Natural killer cell (primary cell): Measurements from ENCODE around the gene PAQR8. TPM values are rescaled to one million over a fixed set of nuclear protein-coding genes. Genes with fewer than 3 reads are reported as not detected.

ENCODE experiments used
- ATAC-seq, 3 donors: fragments of 150-1000 bp in 2 of 3; fragments of 200-7000 bp in 1 of 3; cut with Tn5 transposase; 1 replicate in 1 of 3; 2 replicates in 2 of 3; pipeline ENCODE4 v1.10.0; 2021; ENCODE audit warnings: mild to moderate bottlenecking in 2 of 3, moderate library complexity in 2 of 3
- DNase-seq, 2 donors: peaks; one replicate each; pipeline versions ENCODE4 v3.0.0 to v3.0.0-alpha.2; 2013 to 2021; ENCODE audit warnings: mixed read lengths in 1 of 2
- H3K27ac ChIP-seq: one replicate; pipeline ENCODE4 v1.5.1; 2013; ENCODE audit warnings: mild to moderate bottlenecking, low read length
- H3K27me3 ChIP-seq: one replicate; pipeline ENCODE4 v1.6.1; 2013; ENCODE audit warnings: low read length; ENCODE audit not compliant: control insufficient read depth, insufficient read depth
- H3K36me3 ChIP-seq: one replicate; pipeline ENCODE4 v1.6.1; 2013; ENCODE audit warnings: low read length; ENCODE audit not compliant: control insufficient read depth, insufficient read depth
- H3K4me1 ChIP-seq: one replicate; pipeline ENCODE4 v1.6.1; 2013; ENCODE audit warnings: low read length; ENCODE audit not compliant: control insufficient read depth, insufficient read depth
- H3K4me3 ChIP-seq: one replicate; pipeline ENCODE4 v1.5.1; 2013; ENCODE audit warnings: low read length
- H3K9me3 ChIP-seq: one replicate; pipeline ENCODE4 v1.6.1; 2013; ENCODE audit warnings: low read length; ENCODE audit not compliant: control insufficient read depth, insufficient read depth
- H3K27ac Mint-ChIP-seq, 2 donors: one replicate each; pipeline ENCODE4 v1.8.0; 2022; ENCODE audit warnings: mild to moderate bottlenecking in 2 of 2, mixed read lengths in 2 of 2, moderate library complexity in 1 of 2
- H3K27me3 Mint-ChIP-seq, 2 donors: one replicate each; pipeline ENCODE4 v1.8.0; 2022; ENCODE audit warnings: low read depth in 2 of 2, mixed read lengths in 2 of 2
- H3K36me3 Mint-ChIP-seq: one replicate; pipeline ENCODE4 v1.8.0; 2022; ENCODE audit warnings: mixed read lengths
- H3K4me1 Mint-ChIP-seq, 2 donors: one replicate each; pipeline ENCODE4 v1.8.0; 2022; ENCODE audit warnings: mixed read lengths in 2 of 2
- H3K4me3 Mint-ChIP-seq: one replicate; pipeline ENCODE4 v1.8.0; 2022; ENCODE audit warnings: mild to moderate bottlenecking, moderate library complexity, mixed read lengths
- H3K9me3 Mint-ChIP-seq, 2 donors: one replicate each; pipeline ENCODE4 v1.8.0; 2022; ENCODE audit warnings: mixed read lengths in 2 of 2
- WGBS: methylation state at CpG from one replicate; pipeline ENCODE4 v1.1.7; 2013; ENCODE audit warnings: missing lambda C conversion rate; ENCODE audit not compliant: insufficient coverage; 5-methylcytosine and 5-hydroxymethylcytosine counted together
- intact Hi-C: fragments of 100-400 bp; cut with micrococcal nuclease; formaldehyde crosslinking; loops from one replicate; pipeline ENCODE4 v1.14.2; 2022
- total RNA-seq, 4 donors: library from RNA; stranded (reverse); fragments of 120-200 nt in 1 of 4; gene quantifications; one replicate each; pipeline versions ENCODE4 v1.2.3 to v1.2.4, GENCODE V29; 2013 to 2022
- TF ChIP-seq, protein P1 (sequence below): fragments of 200-600 bp; IDR thresholded peaks from one replicate; pipeline ENCODE4 v1.8.0; 2022; ENCODE audit warnings: antibody characterized with exemption

Gene PAQR8
- total RNA-seq, 3 donors from 2014 or later (not counting 1 experiment from before 2014, with no cell fraction given) = 2.4 to 5.0 (median 4.6) TPM

DNA sequence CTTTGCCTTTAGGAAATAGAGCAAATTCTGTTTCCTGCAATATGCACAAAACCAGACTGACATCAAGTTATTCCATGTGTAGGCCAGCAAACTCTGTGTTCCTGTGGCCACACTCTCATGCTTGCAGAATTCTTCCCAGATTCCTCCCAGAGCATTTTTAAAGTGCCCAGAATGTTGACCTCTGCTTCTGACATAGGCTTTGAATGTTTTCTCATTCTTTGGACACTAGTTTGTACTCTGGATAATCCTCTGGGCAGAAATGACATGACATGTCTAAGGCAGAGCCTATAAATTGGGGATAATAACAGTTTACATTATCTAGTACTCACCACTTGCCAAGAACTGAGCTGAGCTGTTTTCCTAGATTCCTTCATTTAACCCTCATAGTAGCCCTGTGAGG, 49.0 kb downstream of the PAQR8 start:
- Histone ChIP-seq H3K9me3 (no peaks in the 10 kb centered on the region), H3K4me1 (no peaks in the 10 kb centered on the region), H3K36me3 (no peaks in the 10 kb centered on the region), H3K27ac (no peak overlapping the region), H3K4me3 (no peak overlapping the region), H3K27me3 (no peaks in the 10 kb centered on the region)
- peak overlapping the region in 1 of 2 donors; percentile 4 for H3K27ac Mint-ChIP-seq
- H3K9me3 Mint-ChIP-seq = no peaks in the 10 kb centered on the region
- intact Hi-C loops = no loop called here
- peaks cover under 1 to 3% of the 10 kb centered on the region in 2 donors for H3K27me3 Mint-ChIP-seq
- peaks cover 2% of the 10 kb centered on the region for H3K36me3 Mint-ChIP-seq
- ATAC-seq = no peak
- no peak for DNase-seq
- no peaks in the 10 kb centered on the region for H3K4me1 Mint-ChIP-seq
- no peak overlapping the region for H3K4me3 Mint-ChIP-seq
- TF ChIP-seq, protein P1, sequence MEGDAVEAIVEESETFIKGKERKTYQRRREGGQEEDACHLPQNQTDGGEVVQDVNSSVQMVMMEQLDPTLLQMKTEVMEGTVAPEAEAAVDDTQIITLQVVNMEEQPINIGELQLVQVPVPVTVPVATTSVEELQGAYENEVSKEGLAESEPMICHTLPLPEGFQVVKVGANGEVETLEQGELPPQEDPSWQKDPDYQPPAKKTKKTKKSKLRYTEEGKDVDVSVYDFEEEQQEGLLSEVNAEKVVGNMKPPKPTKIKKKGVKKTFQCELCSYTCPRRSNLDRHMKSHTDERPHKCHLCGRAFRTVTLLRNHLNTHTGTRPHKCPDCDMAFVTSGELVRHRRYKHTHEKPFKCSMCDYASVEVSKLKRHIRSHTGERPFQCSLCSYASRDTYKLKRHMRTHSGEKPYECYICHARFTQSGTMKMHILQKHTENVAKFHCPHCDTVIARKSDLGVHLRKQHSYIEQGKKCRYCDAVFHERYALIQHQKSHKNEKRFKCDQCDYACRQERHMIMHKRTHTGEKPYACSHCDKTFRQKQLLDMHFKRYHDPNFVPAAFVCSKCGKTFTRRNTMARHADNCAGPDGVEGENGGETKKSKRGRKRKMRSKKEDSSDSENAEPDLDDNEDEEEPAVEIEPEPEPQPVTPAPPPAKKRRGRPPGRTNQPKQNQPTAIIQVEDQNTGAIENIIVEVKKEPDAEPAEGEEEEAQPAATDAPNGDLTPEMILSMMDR = no peak

DNA sequence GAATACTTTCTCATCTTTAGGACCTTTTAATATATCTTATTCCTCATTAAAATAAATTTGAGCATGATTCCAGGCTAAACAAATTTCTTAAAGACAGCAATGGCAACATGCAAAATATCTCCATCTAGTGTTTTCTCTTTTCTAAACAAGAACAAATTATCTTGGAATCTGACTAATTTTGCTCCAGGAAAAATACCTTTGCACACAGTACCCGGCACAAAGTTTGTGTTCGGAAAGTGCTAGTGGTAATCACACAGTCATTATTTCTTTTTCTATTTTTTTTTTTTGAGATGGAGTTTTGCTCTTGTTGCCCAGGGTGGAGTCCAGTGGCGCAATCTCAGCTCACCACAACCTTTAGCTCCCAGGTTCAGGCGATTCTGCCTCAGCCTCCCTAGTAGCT, 50.0 kb downstream of the PAQR8 start:
- Histone ChIP-seq H3K27me3 (no peaks in the 10 kb centered on the region), H3K4me3 (no peak overlapping the region), H3K4me1 (no peaks in the 10 kb centered on the region), H3K36me3 (no peaks in the 10 kb centered on the region), H3K9me3 (no peaks in the 10 kb centered on the region), H3K27ac (no peak overlapping the region)
- intact Hi-C loops = no loop called here
- H3K9me3 Mint-ChIP-seq = no peaks in the 10 kb centered on the region
- no peaks in the 10 kb centered on the region for H3K4me1 Mint-ChIP-seq
- H3K27me3 Mint-ChIP-seq = peaks cover 3 to 7% of the 10 kb centered on the region in 2 donors
- H3K27ac Mint-ChIP-seq = no peak overlapping the region
- TF ChIP-seq, protein P1 = no peak
- DNase-seq (no peak), ATAC-seq (no peak)
- H3K36me3 Mint-ChIP-seq = no peaks in the 10 kb centered on the region
- 100% methylated on average over 4 of the region's 4 CpGs for WGBS
- H3K4me3 Mint-ChIP-seq = no peak overlapping the region

DNA sequence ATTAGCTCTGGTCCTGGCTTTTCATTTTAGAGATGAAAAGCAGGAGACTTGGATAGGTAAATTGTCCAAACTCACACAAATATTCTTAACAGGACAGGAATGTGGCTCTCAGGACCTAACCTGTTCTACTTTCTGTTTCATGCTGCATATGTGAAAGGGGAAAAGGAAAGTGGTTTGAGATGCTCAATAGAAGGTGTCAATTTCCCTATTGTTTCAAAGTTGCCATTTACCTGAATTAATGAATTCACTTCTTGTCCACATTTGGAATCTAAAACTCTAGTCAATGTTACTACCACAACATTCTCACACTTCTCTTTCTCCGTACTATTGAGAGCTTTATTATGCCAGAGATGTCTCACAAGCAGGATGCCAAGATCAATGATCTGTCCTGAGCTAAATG, 53.4 kb downstream of the PAQR8 start:
- Histone ChIP-seq H3K27ac (no peak overlapping the region), H3K4me1 (peaks cover 7% of the 10 kb centered on the region), H3K36me3 (no peaks in the 10 kb centered on the region), H3K9me3 (no peaks in the 10 kb centered on the region), H3K4me3 (no peak overlapping the region), H3K27me3 (no peaks in the 10 kb centered on the region)
- TF ChIP-seq, protein P1 = no peak
- Mint-ChIP-seq H3K4me1 (no peaks in the 10 kb centered on the region), H3K4me3 (no peak overlapping the region), H3K27ac (no peak overlapping the region), H3K27me3 (peaks cover 3 to 7% of the 10 kb centered on the region in 2 donors), H3K36me3 (no peaks in the 10 kb centered on the region), H3K9me3 (no peaks in the 10 kb centered on the region)
- intact Hi-C loops = no loop called here
- DNase-seq (no peak), ATAC-seq (no peak)
- 64% methylated on average over 1 of the region's 1 CpG for WGBS

DNA sequence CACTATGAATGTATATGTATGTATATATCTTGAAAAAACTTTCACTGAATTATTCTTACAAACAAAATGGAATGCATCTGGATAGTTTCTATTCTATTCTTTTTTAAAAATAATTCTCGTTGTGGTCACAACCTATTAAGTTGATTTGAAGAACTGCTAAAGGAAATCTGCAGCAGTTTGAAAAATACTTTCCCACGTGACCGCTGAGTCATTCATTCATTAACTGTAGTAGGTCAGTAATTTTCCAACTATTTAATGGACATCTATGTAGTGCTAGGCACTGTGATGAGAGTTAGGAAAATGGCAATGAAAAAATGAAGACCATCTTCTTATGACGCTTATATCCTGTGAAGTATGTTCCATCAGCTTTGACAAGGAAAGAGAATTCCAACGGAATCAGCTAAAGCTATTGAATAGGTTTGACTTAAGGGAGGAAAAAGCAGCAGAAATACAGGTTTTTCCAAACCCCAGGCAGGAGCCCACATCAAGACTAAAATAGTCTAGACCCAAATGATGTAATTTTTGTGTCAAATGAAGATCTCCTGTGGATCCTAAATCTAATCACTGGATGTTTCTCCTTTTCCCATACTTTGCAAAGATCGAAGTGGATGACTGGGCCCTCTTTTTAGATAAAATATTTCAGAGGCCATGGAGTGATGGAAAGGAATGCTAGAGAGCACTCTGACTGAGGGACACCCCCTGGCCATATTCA, 54.1 kb downstream of the PAQR8 start:
- no peaks in the 10 kb centered on the region for H3K27me3 ChIP-seq
- TF ChIP-seq, protein P1 = no peak
- Mint-ChIP-seq H3K27me3 (peaks cover 3 to 7% of the 10 kb centered on the region in 2 donors), H3K4me1 (no peaks in the 10 kb centered on the region), H3K4me3 (no peak overlapping the region), H3K27ac (no peak overlapping the region), H3K9me3 (no peaks in the 10 kb centered on the region), H3K36me3 (no peaks in the 10 kb centered on the region)
- 40% methylated on average over 5 of the region's 6 CpGs for WGBS
- no peaks in the 10 kb centered on the region for H3K36me3 ChIP-seq
- no peak for ATAC-seq
- no peaks in the 10 kb centered on the region for H3K9me3 ChIP-seq
- intact Hi-C loops = loop anchor here (1.0 to 2.0 kb wide), 2 partner anchors 183 to 247 kb away; no protein-coding TSS in a partner anchor
- no peak for DNase-seq
- no peak overlapping the region for H3K4me3 ChIP-seq
- peaks cover 15% of the 10 kb centered on the region for H3K4me1 ChIP-seq
- no peak overlapping the region for H3K27ac ChIP-seq
